K562 (cell line): ENCODE measurements around the gene NTF4. TPM values are rescaled to one million over a fixed set of nuclear protein-coding genes. Genes with fewer than 3 reads are reported as not detected.

Experiments used
- ATAC-seq: fragments of 200-7000 bp; cut with Tn5 transposase; 3 replicates; pipeline ENCODE4 v1.9.1; 2020; ENCODE audit warnings: moderate library complexity
- BruUV-seq: library from RNA; stranded (reverse); fragments of 400-500 nt; replicated peaks from 2 replicates; lab custom pipeline; 2021; lab: Mats Ljungman, UMichigan
- CTCF ChIA-PET: fragments of 300-600 bp; formaldehyde crosslinking; extraction: SDS; loops from one replicate; lab custom pipeline; 2021; ENCODE audit warnings: low intra/inter-chr PET ratio; lab: Yijun Ruan, JAX
- POLR2A ChIA-PET: fragments of 300-600, 350-650 bp; sonication (Branson Sonifier 250); formaldehyde crosslinking; extraction: SDS; loops from one replicate; lab custom pipeline; 2021; ENCODE audit warnings: antibody characterized with exemption, inconsistent platforms; lab: Yijun Ruan, JAX
- DNase-seq, 4 experiments: peaks; one replicate each; pipeline versions ENCODE4 v3.0.0 to v3.0.0-alpha.2; 2011 to 2018; ENCODE audit warnings: low spot score in 3 of 4, mixed read lengths in 3 of 4; ENCODE audit errors: extremely low read depth in 1 of 4
- FAIRE-seq: peaks from 2 replicates; lab custom pipeline; 2011; peaks lifted over from hg19 to GRCh38; lab: Jason Lieb, UNC
- H2AFZ ChIP-seq: 2 replicates; pipeline ENCODE4 v1.6.0; 2011; ENCODE audit warnings: low read depth, low read length, control low read depth, inconsistent platforms
- H3K27ac ChIP-seq: fragments of 200-600 bp; 3 replicates; pipeline ENCODE4 v1.8.0; 2011; ENCODE audit warnings: low read depth, mild to moderate bottlenecking, control low read depth, inconsistent platforms, low read length, moderate library complexity, mixed read lengths; ENCODE audit errors: extremely low read depth
- H3K27me3 ChIP-seq, 2 experiments: fragments of 300-600 bp in 1 of 2; 2 replicates in 1 of 2; 3 replicates in 1 of 2; pipeline versions ENCODE4 v1.6.0 to v1.8.0; 2011; ENCODE audit warnings: inconsistent platforms in 2 of 2, low read length in 2 of 2, mild to moderate bottlenecking in 1 of 2, mixed read lengths in 1 of 2, moderate library complexity in 1 of 2; ENCODE audit not compliant: control insufficient read depth in 2 of 2, insufficient read depth in 2 of 2
- H3K36me3 ChIP-seq: fragments of 300-600 bp; 3 replicates; pipeline ENCODE4 v1.8.0; 2011; ENCODE audit warnings: mild to moderate bottlenecking, low read length, inconsistent platforms; ENCODE audit not compliant: control insufficient read depth, insufficient read depth
- H3K4me1 ChIP-seq, 2 experiments: fragments of 200-600 bp in 1 of 2; replicated peaks in 1 of 2; 2 replicates in 1 of 2; 3 replicates in 1 of 2; pipeline versions ENCODE4 v1.5.1 to v1.8.0; 2011; ENCODE audit warnings: inconsistent platforms in 2 of 2, low read length in 2 of 2, mild to moderate bottlenecking in 1 of 2, mixed read lengths in 1 of 2, moderate library complexity in 1 of 2; ENCODE audit not compliant: control insufficient read depth in 2 of 2, insufficient read depth in 2 of 2
- H3K4me2 ChIP-seq: 2 replicates; pipeline ENCODE4 v1.6.1; 2011; ENCODE audit warnings: low read length, control low read depth, inconsistent platforms, mixed read lengths; ENCODE audit not compliant: insufficient read depth
- H3K4me3 ChIP-seq: fragments of 200-600 bp; sonication (generic), shearing (Covaris generic); 2 replicates; pipeline ENCODE4 v1.5.1; 2016; ENCODE audit warnings: control low read depth, inconsistent platforms
- H3K79me2 ChIP-seq: fragments of 200-600 bp; 3 replicates; pipeline ENCODE4 v1.8.0; 2011; ENCODE audit warnings: low read length, inconsistent platforms; ENCODE audit not compliant: control insufficient read depth, insufficient read depth
- H3K9ac ChIP-seq, 2 experiments: 2 replicates each; pipeline versions ENCODE4 v1.6.0 to v1.6.1; 2011; ENCODE audit warnings: low read depth in 2 of 2, low read length in 2 of 2, control low read depth in 1 of 2, inconsistent platforms in 1 of 2, mild to moderate bottlenecking in 1 of 2, mixed read lengths in 1 of 2; ENCODE audit not compliant: insufficient read depth in 1 of 2
- H3K9me1 ChIP-seq: one replicate; pipeline ENCODE4 v1.6.0; 2011; ENCODE audit warnings: inconsistent platforms, mild to moderate bottlenecking, low read length, moderate library complexity; ENCODE audit not compliant: control insufficient read depth, insufficient read depth
- H3K9me3 ChIP-seq: replicated peaks from 2 replicates; pipeline ENCODE4 v1.5.1; 2011; ENCODE audit warnings: low read depth, low read length, inconsistent platforms; ENCODE audit not compliant: control insufficient read depth, insufficient read depth
- H4K20me1 ChIP-seq: replicated peaks from 2 replicates; pipeline ENCODE4 v1.6.1; 2011; ENCODE audit warnings: low read length, inconsistent platforms, mixed read lengths; ENCODE audit not compliant: control insufficient read depth, insufficient read depth
- EZH2 ChIP-seq: IDR thresholded peaks from 2 replicates; pipeline ENCODE4 v1.6.1; 2012; ENCODE audit warnings: low read depth, mild to moderate bottlenecking, inconsistent platforms, low read length, borderline replicate concordance
- KLF6 ChIP-seq: fragments of 250-450 bp; sonication (Bioruptor Pico); IDR thresholded peaks from 2 replicates; pipeline ENCODE4 v1.4.0; 2020; ENCODE audit warnings: mild to moderate bottlenecking, moderate library complexity, borderline replicate concordance
- POLR2B ChIP-seq: fragments of 450-650 bp; IDR thresholded peaks from 2 replicates; pipeline ENCODE4 v1.6.1; 2018; ENCODE audit warnings: low read depth; ENCODE audit not compliant: partially characterized antibody
- POLR2G ChIP-seq: fragments of 200-400 bp; formaldehyde crosslinking; IDR thresholded peaks from 2 replicates; pipeline ENCODE4 v1.6.1; 2017; ENCODE audit warnings: low read depth, mild to moderate bottlenecking, antibody characterized with exemption, low read length, moderate library complexity
- RBFOX2 ChIP-seq: fragments of 200-400 bp; formaldehyde crosslinking; IDR thresholded peaks from 2 replicates; pipeline ENCODE4 v1.6.1; 2017; ENCODE audit warnings: low read depth, mild to moderate bottlenecking, low read length, moderate library complexity
- RBM17 ChIP-seq: fragments of 200-400 bp; formaldehyde crosslinking; IDR thresholded peaks from 2 replicates; pipeline ENCODE4 v1.6.1; 2017; ENCODE audit warnings: low read depth, mild to moderate bottlenecking, low read length, borderline replicate concordance
- RBM22 ChIP-seq: fragments of 200-400 bp; formaldehyde crosslinking; IDR thresholded peaks from 2 replicates; pipeline ENCODE4 v1.6.1; 2018; ENCODE audit warnings: low read length, low read depth; ENCODE audit not compliant: poor library complexity, severe bottlenecking
- SNIP1 ChIP-seq: fragments of 450-650 bp; IDR thresholded peaks from 2 replicates; pipeline ENCODE4 v1.7.1; 2017; ENCODE audit warnings: low read depth, mild to moderate bottlenecking
- SUPT5H ChIP-seq: fragments of 450-650 bp; IDR thresholded peaks from 2 replicates; pipeline ENCODE4 v1.6.1; 2016
- TAF9B ChIP-seq: fragments of 450-650 bp; IDR thresholded peaks from 2 replicates; pipeline ENCODE4 v1.6.1; 2018; ENCODE audit warnings: mild to moderate bottlenecking; ENCODE audit not compliant: partially characterized antibody
- TEAD2 ChIP-seq: fragments of 450-650 bp; IDR thresholded peaks from 2 replicates; pipeline ENCODE4 v1.6.1; 2016; ENCODE audit warnings: missing genetic modification characterization, control low read depth, missing compliant biosample characterization
- ZBTB7A ChIP-seq: IDR thresholded peaks from 2 replicates; pipeline ENCODE4 v1.6.1; 2011; ENCODE audit warnings: low read depth, mild to moderate bottlenecking, low read length, moderate library complexity, borderline replicate concordance; ENCODE audit not compliant: control insufficient read depth
- ZNF184 ChIP-seq: sonication (generic); formaldehyde crosslinking; IDR thresholded peaks from 2 replicates; pipeline ENCODE4 v1.5.0; 2020; ENCODE audit warnings: missing genetic modification reagents
- ZNF639 ChIP-seq, 2 experiments: fragments of 200-800 bp in 1 of 2; sonication (Bioruptor generic) in 1 of 2; sonication (generic) in 1 of 2; formaldehyde crosslinking in 1 of 2; IDR thresholded peaks in 1 of 2; conservative IDR thresholded peaks in 1 of 2; 2 replicates each; pipeline versions ENCODE4 v1.5.0 to v1.6.1; 2016 to 2020; ENCODE audit warnings: missing compliant biosample characterization in 1 of 2, missing genetic modification characterization in 1 of 2, missing genetic modification reagents in 1 of 2
- WGBS: fragments of 100-300 bp; shearing (Covaris generic); methylation state at CpG from one replicate; pipeline ENCODE4 v1.1.6; 2016; ENCODE audit warnings: low coverage, mixed read lengths; ENCODE audit not compliant: insufficient coverage; ENCODE audit errors: missing lambda C conversion rate; 5-methylcytosine and 5-hydroxymethylcytosine counted together
- in situ Hi-C: fragments of 300-500 bp; cut with MboI; formaldehyde crosslinking; loops from 4 replicates; pipeline ENCODE4 v1.15.0; 2018; ENCODE audit warnings: inconsistent platforms, mixed read lengths
- intact Hi-C: fragments of 100-400 bp; cut with micrococcal nuclease; formaldehyde crosslinking; loops from 2 replicates; pipeline ENCODE4 v1.14.2; 2022
- polyA plus RNA-seq, 8 experiments: library from polyadenylated mRNA; depleted of rRNA in 4 of 8; stranded (reverse) in 5 of 8; unstranded in 3 of 8; fragments of >200 nt; fragmentation: Nextera tagmentation in 2 of 8; fragmentation: Illumina TruSeq in 1 of 8; extraction: Ambion mirVana in 2 of 8; extraction: Trizol in 1 of 8; gene quantifications; 2 replicates each; pipeline versions ENCODE4 v1.2.1 to v1.2.3, GENCODE V29; 2011 to 2014; ENCODE audit warnings: inconsistent platforms in 1 of 8, missing spikeins in 1 of 8
- total RNA-seq, 7 experiments: library from RNA; depleted of rRNA in 6 of 7; stranded (reverse); fragments of >200 nt in 6 of 7; fragmentation: Illumina TruSeq in 2 of 7; extraction: Trizol in 2 of 7; gene quantifications; 2 replicates each; pipeline versions ENCODE4 v1.2.1 to v1.2.3, GENCODE V29; 2011 to 2021; ENCODE audit warnings: low replicate concordance in 1 of 7
- TF ChIP-seq, protein P1 (sequence below): sonication (generic); formaldehyde crosslinking; IDR thresholded peaks from 2 replicates; pipeline ENCODE4 v1.8.0; 2022; ENCODE audit warnings: missing genetic modification reagents, mild to moderate bottlenecking, moderate library complexity, borderline replicate concordance
- TF ChIP-seq, protein P2 (sequence below): sonication (generic); formaldehyde crosslinking; IDR thresholded peaks from 2 replicates; pipeline ENCODE4 v1.8.1; 2023; ENCODE audit warnings: mild to moderate bottlenecking, missing genetic modification reagents

Gene NTF4
- total and polyA plus RNA-seq, 9 of the 15 experiments (the other 6 are each of a cell fraction or from before 2014, with no cell fraction given): not detected

- Histone ChIP-seq H3K4me2 (no peak overlapping the region), H3K27ac (no peak overlapping the region), H3K9me1 (peaks cover 7% of the 10 kb centered on the region), H3K4me1 (peaks cover 21 to 63% of the 10 kb centered on the region in 2 experiments; a peak in 4 of 5 replicates), H3K4me3 (no peak overlapping the region), H4K20me1 (peaks cover 12% of the 10 kb centered on the region; the same call in 1 of the 2 replicates), H3K9me3 (no peaks in the 10 kb centered on the region), H3K79me2 (no peaks in the 10 kb centered on the region), H3K27me3 (no peaks in the 10 kb centered on the region), H3K9ac (no peak overlapping the region), H3K36me3 (peaks cover 51% of the 10 kb centered on the region; the same call in 2 of the 3 replicates), H2AFZ (no peak overlapping the region)
- 91% methylated on average over 14 of the region's 29 CpGs for WGBS
- FAIRE-seq: no peak
- no peak for TF ChIP-seq ZNF639 (CRISPR knock-in tag; conservative IDR thresholded peaks at IDR 0.05 in 1 of 2, IDR thresholded peaks at IDR 0.05 in 1 of 2)
- TF ChIP-seq ZNF184: no peak
- no peak for TF ChIP-seq TEAD2 (tag)
- TF ChIP-seq, protein P1, sequence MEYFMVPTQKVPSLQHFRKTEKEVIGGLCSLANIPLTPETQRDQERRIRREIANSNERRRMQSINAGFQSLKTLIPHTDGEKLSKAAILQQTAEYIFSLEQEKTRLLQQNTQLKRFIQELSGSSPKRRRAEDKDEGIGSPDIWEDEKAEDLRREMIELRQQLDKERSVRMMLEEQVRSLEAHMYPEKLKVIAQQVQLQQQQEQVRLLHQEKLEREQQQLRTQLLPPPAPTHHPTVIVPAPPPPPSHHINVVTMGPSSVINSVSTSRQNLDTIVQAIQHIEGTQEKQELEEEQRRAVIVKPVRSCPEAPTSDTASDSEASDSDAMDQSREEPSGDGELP (CRISPR knock-in tag): 0 out of 2 replicates have a peak, but pooled peaks have one; percentile 4
- peak; percentile 35 for TF ChIP-seq RBM22
- TF ChIP-seq POLR2G: peak; percentile 69
- no peak for TF ChIP-seq KLF6
- TF ChIP-seq POLR2B: peak; percentile 41
- TF ChIP-seq SNIP1: no peak
- 0 out of 2 replicates have a peak, but pooled peaks have one; percentile 28 for TF ChIP-seq SUPT5H
- TF ChIP-seq, protein P2, sequence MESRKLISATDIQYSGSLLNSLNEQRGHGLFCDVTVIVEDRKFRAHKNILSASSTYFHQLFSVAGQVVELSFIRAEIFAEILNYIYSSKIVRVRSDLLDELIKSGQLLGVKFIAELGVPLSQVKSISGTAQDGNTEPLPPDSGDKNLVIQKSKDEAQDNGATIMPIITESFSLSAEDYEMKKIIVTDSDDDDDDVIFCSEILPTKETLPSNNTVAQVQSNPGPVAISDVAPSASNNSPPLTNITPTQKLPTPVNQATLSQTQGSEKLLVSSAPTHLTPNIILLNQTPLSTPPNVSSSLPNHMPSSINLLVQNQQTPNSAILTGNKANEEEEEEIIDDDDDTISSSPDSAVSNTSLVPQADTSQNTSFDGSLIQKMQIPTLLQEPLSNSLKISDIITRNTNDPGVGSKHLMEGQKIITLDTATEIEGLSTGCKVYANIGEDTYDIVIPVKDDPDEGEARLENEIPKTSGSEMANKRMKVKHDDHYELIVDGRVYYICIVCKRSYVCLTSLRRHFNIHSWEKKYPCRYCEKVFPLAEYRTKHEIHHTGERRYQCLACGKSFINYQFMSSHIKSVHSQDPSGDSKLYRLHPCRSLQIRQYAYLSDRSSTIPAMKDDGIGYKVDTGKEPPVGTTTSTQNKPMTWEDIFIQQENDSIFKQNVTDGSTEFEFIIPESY (CRISPR knock-in tag): peak; percentile 93
- no peak for TF ChIP-seq EZH2
- TF ChIP-seq RBFOX2: 0 out of 2 replicates have a peak, but pooled peaks have one; percentile 43
- peak; percentile 24; the same call in 1 of the 2 replicates for TF ChIP-seq ZBTB7A
- TF ChIP-seq TAF9B: no peak
- TF ChIP-seq RBM17: no peak
- no TSS peak for BruUV-seq
- POLR2A ChIA-PET: interaction anchor here (0.6 to 0.8 kb wide), 4 partner anchors 15 to 144 kb away, joined by 3 to 4 read pairs (median 4); partner anchors contain the start of genes GYS1, PPP1R15A and RUVBL2
- CTCF ChIA-PET: no interaction called here
- ATAC-seq: no peak
- DNase-seq: no peak
- in situ Hi-C loops: no loop called here
- intact Hi-C loops: no loop called here
Measured at GRCh38 chr19:49016067-49016839, 48.4 kb downstream of the NTF4 start.
